Activated CD8-positive, alpha-beta memory T cell treated with anti-CD3 and anti-CD28 coated beads for 48 hours (primary cell): ENCODE measurements around the gene ADAP1.

Source experiments
- DNase-seq, 3 experiments: peaks; one replicate each; pipeline ENCODE4 v3.0.0-alpha.2; 2020; ENCODE audit warnings: low read depth in 2 of 3, low spot score in 2 of 3

The ADAP1 gene

DNA sequence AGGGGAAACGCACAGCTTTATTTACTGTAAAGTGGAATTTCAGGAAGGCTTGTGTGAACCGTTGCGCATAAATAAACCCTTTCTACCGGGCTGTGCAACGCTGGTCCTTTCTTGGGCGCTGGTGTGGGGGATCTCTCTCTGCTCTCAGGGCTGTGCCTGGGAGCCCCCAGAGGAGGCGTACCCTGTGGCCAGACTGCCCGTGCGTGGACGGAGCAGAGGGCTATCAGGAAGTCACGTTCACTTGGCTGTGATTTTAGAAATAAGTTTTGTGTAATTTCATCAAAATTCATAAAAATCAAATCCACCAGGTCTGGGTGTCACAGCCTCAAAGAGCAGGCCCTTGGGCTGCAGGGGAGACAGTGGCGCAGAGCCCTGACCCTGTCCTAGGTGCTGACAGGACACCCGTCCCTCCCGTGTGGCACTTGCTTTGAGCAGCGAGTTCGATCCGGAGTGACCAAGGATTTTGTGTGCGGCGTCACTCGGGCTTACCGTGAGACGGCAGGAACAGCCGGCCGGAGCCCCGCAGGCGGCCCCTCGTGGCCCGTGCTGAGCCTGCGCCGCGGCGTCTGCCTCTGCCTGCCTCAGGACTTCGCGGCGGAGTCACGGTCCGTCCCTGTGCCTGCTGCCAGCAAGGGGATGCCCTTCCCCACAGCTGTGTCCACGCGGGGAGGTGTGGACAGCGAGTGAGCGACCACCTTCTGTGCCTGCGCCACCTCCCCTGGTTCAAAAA is 58.0 kb downstream of the ADAP1 start:
- no peak for DNase-seq

DNA sequence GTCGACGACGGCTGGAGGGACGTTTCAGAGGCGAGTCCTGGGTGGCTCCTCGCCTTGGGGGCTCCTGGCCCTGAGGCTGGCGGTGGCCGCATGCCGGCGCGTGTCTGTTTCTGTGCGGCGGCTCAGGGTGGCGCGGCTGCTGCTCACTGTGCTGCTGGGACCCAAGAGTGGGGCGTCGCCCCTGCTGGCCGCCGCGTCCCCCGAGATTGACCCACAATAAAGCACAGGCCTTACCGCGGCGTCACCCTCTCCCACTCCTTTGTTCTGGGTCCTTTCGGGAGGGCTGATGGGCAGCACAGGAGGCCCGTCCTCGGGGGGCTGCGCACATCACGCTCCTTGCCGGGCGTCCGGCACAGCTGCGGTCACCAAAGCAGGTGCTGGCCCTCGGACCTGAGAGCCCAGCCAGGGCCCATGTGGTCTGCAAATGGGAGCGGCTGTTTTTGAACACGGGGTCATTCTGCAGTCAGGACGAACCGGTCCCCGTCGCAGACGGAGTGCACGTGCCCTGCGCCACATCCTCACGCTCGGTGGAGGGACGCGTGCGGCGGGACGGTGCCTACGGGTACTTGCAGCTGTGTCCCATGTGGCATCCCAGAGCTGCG is 58.9 kb downstream of the ADAP1 start:
- no peak for DNase-seq

- DNase-seq: no peak
Measured at GRCh38 chr7:894927-895450, 59.5 kb downstream of the ADAP1 start.

DNA sequence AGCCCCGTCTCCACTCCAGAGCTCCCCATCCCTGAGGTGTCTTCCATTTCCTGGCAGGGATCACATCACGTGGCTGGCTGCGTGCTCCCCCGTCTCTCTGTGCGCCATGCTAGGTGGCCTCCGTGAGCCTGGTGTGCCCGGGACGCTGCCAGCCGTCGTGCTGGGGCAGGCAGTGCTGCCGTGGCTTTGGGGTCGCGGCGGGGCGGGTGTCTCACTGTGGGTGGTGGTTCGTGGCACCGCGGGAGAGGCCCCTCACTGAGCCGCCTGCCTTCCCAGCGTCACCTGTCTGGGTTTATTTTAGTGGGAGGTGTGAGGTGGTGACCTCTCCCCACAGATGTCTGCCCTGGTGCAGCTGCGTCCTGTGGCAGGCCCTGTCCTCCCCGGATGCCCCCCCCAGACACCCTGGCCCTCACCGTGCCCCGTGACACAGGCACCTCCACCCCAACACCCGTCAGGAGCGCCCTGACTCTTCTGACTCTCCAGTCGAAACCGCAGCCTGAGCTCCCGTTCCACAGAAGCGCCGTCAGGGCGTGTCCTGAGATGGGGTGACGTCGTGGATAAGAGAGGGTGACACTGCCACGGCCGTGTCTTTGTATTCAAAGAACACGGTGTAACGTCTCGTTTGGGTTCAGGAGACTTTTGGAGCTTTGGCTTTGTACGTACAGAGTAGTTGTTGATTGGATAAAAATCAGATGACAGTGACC is 60.2 kb downstream of the ADAP1 start:
- no peak for DNase-seq

- no peak for DNase-seq
Measured at GRCh38 chr7:893686-894085, 60.8 kb downstream of the ADAP1 start.

DNA sequence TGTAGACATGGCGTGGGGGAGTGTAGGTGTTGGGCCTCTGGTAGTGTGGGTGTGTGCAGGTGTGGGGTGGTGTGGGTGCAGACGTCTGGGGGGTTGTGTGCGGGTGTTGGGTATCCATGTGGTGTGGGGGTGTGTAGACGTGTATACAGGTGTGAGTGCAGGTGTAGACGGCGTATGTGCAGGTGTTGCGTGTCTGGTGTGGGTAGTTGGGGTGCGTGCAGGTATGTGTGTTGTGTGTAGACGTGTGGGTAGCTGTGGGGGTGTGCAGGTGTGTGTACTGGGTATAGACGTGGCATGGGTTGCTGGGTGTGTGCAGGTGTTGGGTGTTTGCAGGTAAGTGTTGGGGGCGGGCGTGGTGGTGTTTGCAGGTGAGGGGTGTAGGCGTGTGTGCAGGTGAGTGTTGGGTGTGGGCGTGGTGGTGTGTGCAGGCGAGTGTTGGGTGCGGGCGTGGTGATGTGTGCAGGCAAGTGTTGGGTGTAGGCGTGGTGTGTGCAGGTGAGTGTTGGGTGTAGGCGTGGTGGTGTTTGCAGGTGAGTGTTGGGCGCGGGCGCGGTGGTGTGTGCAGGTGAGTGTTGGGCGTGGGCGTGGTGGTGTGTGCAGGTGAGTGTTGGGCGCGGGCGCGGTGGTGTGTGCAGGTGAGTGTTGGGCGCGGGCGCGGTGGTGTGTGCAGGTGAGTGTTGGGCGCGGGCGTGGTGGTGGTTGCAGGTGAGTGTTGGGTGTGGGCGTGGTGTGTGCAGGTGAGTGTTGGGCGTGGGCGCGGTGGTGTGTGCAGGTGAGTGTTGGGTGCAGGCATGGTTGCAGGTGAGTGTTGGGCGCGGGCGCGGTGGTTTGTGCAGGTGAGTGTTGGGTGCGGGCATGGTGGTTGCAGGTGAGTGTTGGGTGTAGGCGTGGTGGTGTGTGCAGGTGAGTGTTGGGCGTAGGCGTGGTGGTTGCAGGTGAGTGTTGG is 61.6 kb downstream of the ADAP1 start:
- DNase-seq: no peak

DNA sequence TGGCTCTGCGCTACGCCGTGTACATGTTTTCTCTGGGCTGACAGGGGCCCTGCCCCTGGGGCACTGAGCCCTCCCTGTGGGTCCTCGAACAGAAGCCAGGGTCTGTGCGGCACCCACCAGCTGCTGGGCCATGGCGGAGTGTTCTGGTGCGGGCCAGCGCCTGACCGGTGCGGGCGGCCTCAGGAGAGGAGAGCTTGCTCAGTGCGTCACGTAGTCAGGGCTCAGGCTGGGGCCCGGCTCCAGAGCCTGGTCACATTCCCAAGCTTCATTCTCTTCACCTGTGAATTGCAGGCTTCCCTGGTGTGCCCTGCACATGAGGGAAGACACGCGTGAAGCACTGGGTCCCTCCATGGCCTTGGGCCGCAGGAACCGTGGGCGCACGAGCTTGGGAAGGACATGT is 62.7 kb downstream of the ADAP1 start:
- no peak for DNase-seq

DNA sequence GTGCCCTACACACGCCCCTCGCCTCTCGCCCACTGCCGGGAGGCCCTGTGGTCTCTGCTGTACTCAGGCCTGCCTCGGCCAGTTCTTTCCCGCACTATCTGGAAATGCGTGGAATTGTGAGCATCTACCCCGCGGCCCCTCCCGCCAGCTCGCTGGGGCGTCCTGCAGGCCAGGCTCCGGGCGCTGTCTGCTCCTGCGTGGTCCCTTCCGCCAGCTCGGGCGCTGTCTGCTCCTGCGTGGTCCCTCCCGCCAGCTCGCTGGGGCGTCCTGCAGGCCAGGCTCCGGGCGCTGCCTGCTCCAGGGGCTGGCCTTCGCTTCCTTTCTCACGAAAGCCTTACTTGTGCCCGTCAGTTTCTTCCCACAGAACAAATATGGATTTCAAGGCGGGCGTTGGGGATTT is 63.2 kb downstream of the ADAP1 start:
- no peak for DNase-seq

DNA sequence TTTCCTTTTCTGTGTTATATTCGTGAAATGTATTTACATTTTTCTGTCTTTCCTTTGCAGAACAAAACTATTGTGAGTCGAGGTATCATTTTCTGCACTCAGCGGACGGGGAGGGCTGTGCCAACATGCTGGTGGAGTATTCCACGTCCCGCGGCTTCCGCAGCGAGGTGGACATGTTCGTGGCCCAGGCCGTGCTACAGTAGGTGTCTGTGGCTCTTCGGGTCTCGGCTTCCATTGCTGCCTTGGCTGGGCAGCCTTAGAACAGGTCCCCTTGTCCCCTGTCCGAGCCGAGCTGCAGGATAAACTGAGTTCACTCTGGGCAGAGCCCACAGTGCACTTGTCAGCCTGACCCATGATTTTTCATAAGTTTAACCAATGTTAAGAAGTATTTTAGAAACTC is 63.6 kb downstream of the ADAP1 start:
- DNase-seq: no peak

DNA sequence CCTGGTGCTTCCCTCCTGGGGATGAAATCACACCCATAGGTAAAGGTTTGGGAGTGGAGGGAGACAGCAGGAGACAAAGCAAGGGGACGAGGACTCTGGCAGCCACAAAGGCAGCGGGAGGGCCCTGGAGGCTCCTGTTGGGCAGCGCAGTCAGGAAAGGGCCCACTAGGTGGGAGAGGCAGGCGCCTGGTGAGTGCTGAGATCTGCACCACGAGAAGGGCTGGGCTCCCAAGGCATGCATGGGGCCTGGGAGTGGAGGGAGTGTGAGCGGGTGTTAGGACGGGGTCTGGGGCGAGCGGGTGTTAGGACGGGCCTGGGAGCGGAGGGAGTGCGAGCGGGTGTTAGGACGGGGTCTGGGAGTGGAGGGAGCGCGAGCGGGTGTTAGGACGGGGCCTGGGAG is 65.1 kb downstream of the ADAP1 start:
- no peak for DNase-seq

- DNase-seq: no peak
Measured at GRCh38 chr7:889025-889390, 65.5 kb downstream of the ADAP1 start.

- no peak for DNase-seq
Measured at GRCh38 chr7:888081-889024, 66.1 kb downstream of the ADAP1 start.

- no peak for DNase-seq
Measured at GRCh38 chr7:887488-887820, 67.0 kb downstream of the ADAP1 start.

DNA sequence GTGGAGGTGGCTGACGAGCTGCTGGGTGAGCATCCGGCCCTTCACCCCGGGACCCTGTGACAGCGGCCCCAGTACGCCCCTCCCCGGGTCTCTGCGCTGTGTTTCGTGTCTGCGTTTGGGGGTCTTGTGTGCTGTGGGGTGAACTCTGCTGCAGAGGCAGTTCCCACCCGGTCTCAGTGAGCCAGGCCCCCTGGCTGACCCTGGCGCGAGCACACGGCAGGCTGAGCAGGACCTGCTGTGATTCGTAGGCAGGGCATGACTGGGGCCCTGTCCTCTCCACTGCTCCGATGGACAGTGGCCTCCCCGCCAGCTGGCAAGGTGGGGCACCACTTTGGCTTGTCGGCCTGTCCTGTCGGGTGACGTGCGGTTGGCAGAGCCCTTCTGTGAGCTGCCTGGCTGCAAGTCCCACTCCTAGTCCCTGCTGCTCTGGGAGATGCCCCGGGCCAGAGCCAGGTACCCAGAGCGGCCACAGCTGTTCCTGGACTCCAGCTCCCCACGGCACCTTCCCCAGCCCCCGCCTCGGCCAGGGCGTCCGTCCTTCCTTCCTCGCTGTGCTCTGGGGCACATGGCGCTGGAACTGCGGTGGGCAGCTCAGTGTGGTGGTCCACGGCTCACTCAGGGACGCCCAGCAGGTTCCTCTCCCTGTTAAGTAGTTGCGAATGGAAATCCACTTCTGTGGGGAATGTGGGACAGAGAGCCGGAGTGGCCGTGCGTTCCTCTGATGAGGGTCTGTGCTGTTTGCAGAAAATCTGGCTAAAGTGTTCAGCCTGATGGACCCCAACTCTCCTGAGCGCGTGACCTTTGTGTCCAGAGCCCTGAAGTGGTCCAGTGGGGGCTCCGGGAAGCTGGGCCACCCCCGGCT is 67.6 kb downstream of the ADAP1 start:
- no peak for DNase-seq

DNA sequence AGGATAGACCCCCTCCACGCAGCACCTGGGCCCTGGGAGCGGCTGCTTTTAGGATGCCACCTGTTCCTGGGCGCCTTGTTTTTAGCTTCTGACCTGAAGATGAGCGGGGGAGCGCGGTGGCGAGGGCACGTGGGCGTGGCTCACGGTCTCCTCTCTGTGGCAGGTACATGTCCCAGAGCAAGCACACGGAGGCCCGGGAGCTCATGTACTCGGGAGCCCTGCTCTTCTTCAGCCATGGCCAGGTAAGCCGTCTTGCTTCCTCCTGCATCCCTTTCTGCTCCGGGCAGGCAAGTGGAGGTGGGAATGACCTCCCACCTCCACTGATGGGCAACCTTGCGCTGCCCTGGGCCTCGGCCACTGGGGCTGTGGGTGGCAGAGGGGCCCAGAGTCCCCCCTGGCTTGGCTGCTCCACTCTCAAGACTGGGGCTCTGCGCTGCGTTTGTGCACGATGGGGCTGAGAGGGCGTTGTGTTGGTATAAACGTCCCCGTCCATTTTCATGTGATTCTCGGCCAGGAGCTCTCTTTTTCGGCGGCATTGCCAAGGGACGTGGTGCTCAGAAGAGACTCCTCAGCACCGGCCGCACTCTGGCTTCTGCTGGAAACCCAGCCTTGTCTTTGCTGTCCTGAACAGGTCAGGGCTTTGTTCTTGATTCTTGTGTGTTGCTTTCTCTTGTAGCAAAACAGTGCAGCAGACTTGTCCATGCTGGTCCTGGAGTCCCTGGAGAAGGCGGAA is 68.4 kb downstream of the ADAP1 start:
- no peak for DNase-seq

DNA sequence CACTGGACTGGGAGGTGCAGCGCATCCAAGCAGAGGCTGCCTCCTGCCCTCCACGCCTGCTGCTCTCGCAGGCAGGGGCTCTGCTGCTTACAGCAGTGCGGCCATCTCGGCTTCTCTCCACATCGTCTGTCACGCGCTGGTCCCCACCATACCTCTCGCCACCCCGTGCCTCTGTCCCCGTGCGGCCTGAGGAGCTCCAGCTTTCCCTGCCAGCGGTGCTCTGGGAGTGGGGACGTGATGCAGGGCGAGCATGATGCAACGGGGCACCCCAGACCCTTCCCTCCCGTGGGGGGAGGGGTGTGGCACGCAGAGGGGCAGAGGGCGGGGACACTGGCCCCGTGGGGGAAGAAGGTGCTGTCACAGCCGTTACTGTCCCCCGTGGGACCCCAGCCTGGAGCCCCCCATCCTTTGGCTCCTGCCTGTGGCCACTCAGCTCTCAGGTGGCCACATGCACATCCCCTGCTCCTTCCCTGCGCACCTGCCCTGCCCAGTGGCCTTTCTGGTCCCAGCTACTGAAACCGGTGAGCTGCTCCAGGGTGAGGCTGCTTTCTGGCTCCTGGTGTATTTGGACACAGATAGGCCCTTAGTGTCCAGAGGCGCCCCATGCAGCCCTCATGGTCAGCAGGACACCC is 69.1 kb downstream of the ADAP1 start:
- DNase-seq: no peak

GRCh38 chr7:884191-885003 is 70.1 kb downstream of the ADAP1 start:
- DNase-seq: no peak
